GM18511 (cell line): ENCODE results near the gene TUB.

Experiments used
- ATAC-seq: cut with Tn5 transposase; IDR thresholded peaks from one replicate; pipeline ENCODE4 v1.9.1; 2021; ENCODE audit warnings: mild to moderate bottlenecking, moderate library complexity; ENCODE audit not compliant: unreplicated experiment

TUB gene, protein sequence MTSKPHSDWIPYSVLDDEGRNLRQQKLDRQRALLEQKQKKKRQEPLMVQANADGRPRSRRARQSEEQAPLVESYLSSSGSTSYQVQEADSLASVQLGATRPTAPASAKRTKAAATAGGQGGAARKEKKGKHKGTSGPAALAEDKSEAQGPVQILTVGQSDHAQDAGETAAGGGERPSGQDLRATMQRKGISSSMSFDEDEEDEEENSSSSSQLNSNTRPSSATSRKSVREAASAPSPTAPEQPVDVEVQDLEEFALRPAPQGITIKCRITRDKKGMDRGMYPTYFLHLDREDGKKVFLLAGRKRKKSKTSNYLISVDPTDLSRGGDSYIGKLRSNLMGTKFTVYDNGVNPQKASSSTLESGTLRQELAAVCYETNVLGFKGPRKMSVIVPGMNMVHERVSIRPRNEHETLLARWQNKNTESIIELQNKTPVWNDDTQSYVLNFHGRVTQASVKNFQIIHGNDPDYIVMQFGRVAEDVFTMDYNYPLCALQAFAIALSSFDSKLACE

DNA sequence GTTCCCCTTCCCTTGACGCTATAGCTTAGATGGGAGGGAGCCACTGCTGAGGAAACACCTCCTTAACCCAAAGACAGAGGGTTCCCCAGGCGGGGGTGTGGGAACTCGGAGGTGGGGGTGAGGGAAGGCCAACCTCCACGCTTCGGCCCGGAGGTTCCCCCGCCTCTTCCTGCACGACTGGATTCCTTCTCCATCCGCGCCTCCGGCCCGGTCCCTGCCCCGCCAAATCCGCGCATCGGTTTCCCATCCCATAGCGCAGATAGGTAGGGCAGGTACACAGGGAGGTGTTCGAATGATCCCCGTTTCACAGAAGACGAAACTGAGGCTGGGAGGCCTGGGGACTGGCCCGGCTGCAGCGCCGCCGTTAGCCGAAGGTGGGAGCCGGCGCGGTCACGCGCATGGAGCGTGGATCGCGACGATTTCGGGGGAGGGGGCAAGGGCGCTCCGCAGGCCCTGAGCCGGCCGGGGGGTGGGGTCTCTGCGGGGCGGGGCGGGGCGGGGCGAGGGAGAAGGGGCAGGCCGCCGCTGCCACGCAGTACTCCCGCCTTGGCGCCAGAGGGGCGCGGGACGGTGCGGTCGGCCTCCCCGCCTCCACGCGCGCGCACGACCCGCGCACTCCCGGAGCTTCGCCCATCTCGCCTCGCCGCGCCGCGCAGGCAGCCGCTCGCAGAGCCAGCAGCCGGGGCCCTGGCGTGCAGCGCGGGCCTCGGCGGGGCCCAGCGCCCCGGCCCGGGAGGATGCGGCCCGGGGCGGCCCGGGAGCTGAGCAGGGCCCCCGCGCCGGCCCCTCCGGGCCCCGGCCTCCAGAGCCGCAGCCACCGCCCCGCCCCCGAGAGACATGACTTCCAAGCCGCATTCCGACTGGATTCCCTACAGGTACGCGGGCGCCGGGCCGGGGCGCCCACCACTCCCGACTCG, at the start of gene TUB:
Gene TUB (plus strand): TSS at position 538 of the 917 bp plus-strand sequence. CDS start 300 bp downstream, at position 838.
- ATAC-seq: no peak

- ATAC-seq: no peak
These were observed 49.5 kb upstream of the TUB start for GRCh38 chr11:8031248-8032115.

GRCh38 chr11:8032122-8032521, 48.9 kb upstream of the TUB start:
- ATAC-seq: no peak

DNA sequence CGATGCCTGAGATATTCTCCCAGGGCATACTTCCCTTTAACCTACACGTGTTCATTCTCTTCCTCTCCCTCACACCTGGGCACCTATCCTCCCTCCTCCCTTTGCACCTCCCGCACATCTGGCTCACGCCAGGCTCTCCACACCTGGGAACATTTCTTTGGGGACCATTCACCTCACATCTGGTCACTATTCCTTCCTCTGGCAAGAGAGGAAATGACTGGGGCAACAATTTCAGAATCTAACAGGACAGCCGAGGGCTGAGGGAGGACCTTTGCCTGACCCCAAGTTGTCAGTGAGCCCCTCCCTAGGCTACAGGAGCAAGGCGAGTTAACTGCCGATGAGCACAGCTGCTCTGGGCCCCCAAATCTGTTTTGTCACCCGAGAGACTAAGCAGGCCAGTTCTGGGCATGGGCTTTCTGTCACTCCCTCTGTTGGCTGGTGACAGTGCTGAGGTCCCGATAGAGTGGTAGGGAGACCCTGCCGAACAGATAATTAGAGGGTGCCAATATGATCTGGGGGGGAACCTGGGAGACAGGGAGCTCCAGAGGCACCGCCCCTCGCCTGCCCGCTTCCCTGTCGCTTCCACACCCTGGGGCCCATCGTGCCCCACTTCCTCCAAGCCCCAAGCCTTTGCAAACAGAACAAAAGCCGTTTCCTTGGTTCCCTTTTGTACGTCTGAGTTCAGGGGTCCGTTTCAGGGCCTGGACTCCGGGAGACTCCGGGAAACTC, 48.3 kb upstream of the TUB start:
- ATAC-seq: no peak

DNA sequence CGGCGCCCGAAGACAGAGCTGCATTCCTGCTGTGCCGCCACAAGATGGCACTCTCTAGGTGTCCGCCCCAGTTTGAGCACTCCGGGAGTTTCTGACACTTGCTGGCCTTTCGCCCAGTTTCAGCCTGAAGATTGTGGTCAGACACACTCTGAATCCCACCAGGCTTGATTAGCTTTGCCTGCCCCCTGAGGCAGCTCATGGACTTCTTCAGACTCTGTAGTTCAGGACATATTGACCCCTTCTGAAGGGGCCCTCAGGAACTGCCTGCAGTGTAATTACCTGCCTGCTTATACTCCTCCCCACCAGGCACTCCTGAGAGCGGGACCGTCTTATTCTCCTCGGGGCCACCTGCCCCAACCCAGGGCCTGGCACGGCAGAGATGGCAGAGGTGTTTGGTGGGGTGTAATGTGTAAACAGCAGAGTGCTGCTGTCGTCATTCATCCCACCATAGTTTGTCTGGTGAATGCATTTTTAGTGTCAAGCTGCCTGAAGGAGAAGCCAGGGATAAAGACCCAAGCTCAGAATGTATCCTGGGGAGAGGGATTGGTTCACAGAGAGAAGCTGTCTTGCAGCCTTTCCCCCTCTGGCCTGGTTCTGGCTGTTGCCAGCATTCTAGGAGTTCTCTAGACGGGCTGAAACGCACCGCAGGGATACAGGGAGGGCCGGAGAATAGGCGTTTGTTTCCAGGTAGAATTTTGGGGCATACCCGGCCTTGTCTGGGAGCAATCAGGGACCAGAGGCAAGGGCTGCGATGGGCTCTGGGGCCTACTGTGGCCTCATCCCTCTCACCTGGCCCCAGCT, 47.5 kb upstream of the TUB start:
- peak; percentile 82 for ATAC-seq

DNA sequence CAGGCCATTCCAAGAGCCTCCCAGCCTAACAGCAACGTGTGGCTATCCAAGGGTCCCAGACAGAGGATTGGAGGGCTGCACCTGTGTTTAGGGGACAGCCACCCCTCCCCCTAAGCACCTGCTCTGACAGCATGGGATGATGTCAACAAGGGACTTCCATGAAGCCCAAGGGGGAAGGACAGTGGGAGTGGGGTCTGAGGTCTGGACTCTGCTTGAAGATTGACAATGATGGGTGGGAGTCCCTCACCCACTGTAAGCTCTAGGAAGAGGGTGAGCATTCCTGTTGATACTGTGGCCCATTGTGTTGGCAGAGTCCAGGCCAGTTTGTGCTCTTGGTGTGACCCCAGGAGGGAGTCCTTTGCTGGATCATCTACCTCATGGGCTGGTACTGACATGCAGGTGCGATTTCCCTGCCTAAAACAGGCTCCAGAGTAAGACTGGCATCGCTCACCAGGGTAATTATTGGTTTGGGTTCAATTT, 46.9 kb upstream of the TUB start:
- ATAC-seq: no peak

DNA sequence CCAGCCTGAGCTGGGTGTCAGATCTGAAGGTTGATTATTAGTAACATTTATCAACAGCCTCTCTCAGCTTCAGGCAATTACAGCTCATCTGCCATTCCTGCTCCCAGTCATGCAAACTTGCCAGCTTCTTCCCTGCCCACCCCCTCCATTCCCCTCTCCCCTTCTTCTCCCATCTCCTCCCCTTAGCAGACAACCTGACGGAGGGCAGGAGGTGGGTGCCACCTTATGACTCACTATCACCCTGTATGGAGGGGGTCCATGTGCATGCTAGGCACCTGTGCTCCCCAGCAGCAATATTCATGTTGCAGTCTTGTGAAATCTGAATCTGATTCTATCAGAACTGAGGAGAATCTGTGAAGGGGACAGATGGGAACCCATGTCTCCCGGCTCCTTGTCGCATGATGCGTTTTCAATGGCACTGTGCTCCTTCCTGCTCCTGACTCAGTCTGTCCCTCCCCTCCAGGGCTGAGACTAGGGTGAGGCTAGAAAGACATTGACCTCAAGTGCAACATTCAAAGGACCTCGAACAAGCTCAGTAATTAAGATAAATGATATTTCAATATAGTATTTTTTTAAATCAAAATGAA, 46.3 kb upstream of the TUB start:
- ATAC-seq: no peak

DNA sequence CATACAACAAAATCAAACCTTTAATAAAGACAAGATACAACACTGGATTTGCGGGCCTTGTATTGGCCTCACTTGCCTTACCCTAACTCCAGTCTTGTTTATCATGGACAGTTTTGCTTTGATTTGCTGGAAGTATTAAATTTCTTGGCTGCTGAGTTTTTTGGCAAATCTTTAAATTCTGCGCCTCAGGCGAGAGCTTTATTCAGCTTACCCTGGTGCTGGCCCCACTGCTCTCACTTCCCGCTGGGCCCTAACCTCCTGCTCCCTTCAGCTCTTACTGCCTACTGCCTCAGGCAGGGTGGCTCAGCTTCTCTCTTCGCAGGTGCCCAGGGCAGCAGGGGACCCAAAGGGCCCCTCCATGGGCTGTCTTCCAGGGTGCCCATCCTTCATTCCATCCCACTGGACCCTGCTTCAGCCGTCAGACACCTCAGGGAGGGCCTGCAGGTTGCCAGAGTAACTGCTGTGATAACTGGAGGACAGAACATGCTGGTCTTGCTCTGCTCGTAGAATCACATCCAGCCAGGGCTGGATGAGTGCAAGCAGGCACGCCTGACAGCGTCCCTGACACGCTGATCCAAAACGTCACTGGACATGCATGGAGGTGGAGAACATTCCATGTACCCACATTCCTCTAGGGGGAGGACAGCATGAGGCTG, 45.7 kb upstream of the TUB start:
- ATAC-seq: no peak

DNA sequence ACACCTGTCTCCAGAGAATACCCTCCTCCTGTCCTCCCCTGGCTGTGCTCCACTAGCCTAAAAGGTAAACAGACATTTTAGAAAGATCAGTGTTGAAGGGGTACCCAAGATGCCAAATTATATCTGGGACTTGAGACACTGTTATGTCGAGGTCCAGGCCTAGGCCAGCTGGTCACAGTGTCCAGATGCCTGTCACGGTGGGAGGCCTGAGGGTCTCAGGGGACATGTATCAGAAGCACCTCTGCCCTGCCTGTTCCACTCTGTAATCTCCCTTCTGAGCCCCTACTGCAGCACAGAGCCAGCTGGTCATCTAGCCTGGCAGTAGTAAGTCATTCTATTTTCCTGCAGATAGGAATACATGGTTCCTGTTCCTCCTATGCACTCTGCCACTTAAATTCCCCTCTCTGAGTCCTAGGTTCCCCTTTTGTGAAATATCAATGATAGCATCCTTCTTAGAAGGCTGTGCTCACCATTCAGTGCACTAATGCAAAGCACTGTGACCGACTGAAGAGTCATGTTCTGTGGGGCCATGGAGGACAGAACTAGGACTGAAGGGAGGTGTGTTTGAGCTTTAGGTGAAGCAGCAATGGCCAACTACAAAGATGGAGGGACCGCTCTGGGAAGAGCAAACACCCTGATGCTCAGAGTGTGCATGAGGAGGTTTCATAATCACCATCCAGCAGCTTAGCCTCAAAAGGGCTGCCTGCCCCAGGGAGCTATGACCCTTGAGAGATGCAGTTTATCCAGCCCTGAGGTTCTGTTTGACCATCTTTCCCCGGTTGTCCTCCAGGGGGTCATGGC, 44.8 kb upstream of the TUB start:
- ATAC-seq: no peak

- no peak for ATAC-seq
These were observed 44.0 kb upstream of the TUB start for GRCh38 chr11:8036986-8037385.

DNA sequence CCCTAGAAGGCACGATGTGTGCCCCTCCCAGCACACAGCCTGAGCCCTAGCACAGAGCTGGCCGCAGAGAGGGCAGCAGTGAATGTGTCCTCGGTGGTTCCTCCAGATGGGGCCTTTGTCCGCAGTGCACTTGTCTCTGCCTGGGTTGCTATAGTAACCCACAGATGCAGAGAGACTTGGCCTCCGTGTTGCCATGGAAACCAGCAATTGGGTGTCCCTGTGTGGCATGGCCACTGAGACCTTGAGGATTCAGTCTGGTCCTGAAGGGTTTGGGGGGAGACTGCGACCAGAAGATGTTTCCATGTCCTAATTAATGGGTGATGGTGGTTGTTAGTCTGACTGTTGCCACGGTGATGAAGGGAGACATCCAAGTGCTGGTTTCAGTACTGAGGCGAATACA, 42.6 kb upstream of the TUB start:
- no peak for ATAC-seq

- ATAC-seq: no peak
These were observed 42.0 kb upstream of the TUB start for GRCh38 chr11:8038811-8039529.

GRCh38 chr11:8039530-8040260, 41.3 kb upstream of the TUB start:
- ATAC-seq: no peak

GRCh38 chr11:8040261-8040920, 40.6 kb upstream of the TUB start:
- ATAC-seq: no peak

- ATAC-seq: no peak
These were observed 40.1 kb upstream of the TUB start for GRCh38 chr11:8040921-8041285.

GRCh38 chr11:8041576-8041975, 39.4 kb upstream of the TUB start:
- ATAC-seq: no peak
